Measurements from ENCODE around the gene KLHL29. TPM values are rescaled to one million over a fixed set of nuclear protein-coding genes. Genes with fewer than 3 reads are reported as not detected.

KLHL29 gene
- total and polyA plus RNA-seq, 9 donors: 3.0 to 6.6 (median 3.9) TPM

DNA sequence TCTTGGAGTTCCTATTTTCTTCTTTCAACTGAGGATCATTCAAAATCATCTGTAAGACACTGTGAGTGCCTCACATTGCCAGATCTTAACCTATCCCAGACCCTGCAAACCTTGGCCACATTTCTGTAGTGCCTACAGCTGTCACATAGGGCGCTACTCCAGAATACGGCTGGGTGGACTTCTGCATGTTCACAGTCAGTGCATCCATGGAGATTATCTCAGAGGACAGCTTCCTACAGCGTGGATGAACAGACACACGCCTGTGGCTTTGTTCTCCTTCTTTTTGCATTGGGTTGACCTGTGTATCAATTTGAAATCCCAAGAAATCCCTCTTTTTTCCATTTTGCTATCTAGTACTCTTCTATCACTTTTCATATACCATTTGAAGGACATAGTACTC lies 1.9 kb upstream of the KLHL29 start:
- TF ChIP-seq EP300 (IDR thresholded peaks at IDR 0.05) (no peak), POLR2A (IDR thresholded peaks at IDR 0.05) (no peak)
- TF ChIP-seq, protein P1, sequence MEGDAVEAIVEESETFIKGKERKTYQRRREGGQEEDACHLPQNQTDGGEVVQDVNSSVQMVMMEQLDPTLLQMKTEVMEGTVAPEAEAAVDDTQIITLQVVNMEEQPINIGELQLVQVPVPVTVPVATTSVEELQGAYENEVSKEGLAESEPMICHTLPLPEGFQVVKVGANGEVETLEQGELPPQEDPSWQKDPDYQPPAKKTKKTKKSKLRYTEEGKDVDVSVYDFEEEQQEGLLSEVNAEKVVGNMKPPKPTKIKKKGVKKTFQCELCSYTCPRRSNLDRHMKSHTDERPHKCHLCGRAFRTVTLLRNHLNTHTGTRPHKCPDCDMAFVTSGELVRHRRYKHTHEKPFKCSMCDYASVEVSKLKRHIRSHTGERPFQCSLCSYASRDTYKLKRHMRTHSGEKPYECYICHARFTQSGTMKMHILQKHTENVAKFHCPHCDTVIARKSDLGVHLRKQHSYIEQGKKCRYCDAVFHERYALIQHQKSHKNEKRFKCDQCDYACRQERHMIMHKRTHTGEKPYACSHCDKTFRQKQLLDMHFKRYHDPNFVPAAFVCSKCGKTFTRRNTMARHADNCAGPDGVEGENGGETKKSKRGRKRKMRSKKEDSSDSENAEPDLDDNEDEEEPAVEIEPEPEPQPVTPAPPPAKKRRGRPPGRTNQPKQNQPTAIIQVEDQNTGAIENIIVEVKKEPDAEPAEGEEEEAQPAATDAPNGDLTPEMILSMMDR (IDR thresholded peaks at IDR 0.05): no peak
- Histone ChIP-seq H3K4me1 (ENCODE audit: insufficient read depth) (no peaks in the 10 kb centered on the region), H3K27ac (no peak overlapping the region), H3K36me3 (no peaks in the 10 kb centered on the region), H3K4me3 (no peak overlapping the region), H3K27me3 (no peaks in the 10 kb centered on the region), H3K9me3 (no peaks in the 10 kb centered on the region)
- 89 to 91% (median 90%) methylated on average over 4 of the region's 4 CpGs for WGBS, 3 donors
- no peak for DNase-seq
- intact Hi-C loops (cut with DNase I): no loop called here

DNA sequence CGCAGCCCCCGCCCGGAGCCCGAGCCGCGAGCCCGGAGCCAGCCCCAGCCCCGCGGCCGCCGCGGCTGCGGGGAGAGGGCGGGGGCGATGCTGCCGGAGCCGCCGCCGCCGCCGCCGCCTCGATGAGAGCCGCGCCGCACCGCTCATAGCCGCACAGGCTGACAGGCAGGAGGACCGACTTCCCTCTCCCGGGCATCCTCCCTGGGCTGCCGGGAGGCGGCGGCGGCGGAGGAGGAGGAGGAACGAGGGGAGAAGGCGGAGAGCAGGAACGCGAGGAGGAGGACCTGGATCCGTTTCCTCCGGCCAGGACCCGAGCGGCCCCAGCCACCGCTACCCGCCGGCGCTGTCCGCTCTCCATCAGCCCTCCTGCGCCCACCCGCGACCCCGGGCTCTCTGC lies 370 bp downstream of the KLHL29 start:
- H3K27me3 ChIP-seq: no peaks in the 10 kb centered on the region
- peak overlapping the region; percentile 64 for H3K4me3 ChIP-seq
- intact Hi-C loops (cut with DNase I): no loop called here
- peak overlapping the region in 1 of 2 donors; percentile 32 for H3K27ac ChIP-seq
- no peaks in the 10 kb centered on the region for H3K36me3 ChIP-seq
- H3K4me1 ChIP-seq (ENCODE audit: insufficient read depth): no peaks in the 10 kb centered on the region
- WGBS, 3 donors: 0 to 3% (median 1%) methylated on average over 6 to 52 of the region's 52 CpGs
- DNase-seq: peak in 4 of 5 donors; percentile 26 to 53 (median 36)
- no peaks in the 10 kb centered on the region for H3K9me3 ChIP-seq
- TF ChIP-seq, protein P1 (IDR thresholded peaks at IDR 0.05): no peak
- TF ChIP-seq EP300 (IDR thresholded peaks at IDR 0.05): no peak

DNA sequence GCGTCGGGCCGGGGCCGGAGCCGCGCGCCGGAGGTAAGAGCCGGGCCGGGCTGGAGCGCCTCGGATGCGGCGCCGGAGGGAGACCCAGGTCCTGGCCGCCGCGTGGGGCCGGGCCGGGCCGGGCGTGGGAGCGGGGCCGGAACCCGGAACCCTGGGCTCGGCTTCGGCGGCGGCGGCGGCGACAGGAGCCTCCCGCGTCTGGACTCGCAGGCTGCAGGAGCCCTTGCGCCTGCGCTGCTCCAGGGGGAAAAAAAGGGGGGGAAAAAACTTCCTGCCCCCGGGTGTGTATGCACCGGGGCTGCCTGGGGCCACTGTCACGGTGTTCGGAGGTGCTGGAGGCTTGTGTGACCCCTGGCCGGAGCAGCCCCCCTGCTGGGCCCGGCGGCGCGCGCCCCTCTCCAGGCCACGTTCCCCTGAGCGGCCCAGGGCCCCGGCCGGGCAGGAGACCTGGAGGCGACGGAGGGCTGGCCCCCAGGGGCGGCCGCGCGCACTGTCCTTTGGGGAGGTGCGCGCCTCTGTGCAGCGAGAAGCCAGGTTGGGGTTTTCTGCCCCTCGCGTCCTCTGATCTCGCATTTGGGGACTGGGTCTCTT lies 864 bp downstream of the KLHL29 start:
- intact Hi-C loops (cut with DNase I): no loop called here
- H3K36me3 ChIP-seq: no peaks in the 10 kb centered on the region
- H3K4me3 ChIP-seq: peak overlapping the region; percentile 64
- no peak for TF ChIP-seq EP300 (IDR thresholded peaks at IDR 0.05)
- no peak for TF ChIP-seq POLR2A (IDR thresholded peaks at IDR 0.05)
- TF ChIP-seq, protein P1 (IDR thresholded peaks at IDR 0.05): no peak
- H3K27me3 ChIP-seq: no peaks in the 10 kb centered on the region
- H3K27ac ChIP-seq: peak overlapping the region in 1 of 2 donors; percentile 32
- no peaks in the 10 kb centered on the region for H3K4me1 ChIP-seq (ENCODE audit: insufficient read depth)
- peak; percentile 19 to 46 (median 39) for DNase-seq
- WGBS, 3 donors: 0 to 1% (median 0%) methylated on average over 46 to 63 of the region's 63 CpGs
- H3K9me3 ChIP-seq: no peaks in the 10 kb centered on the region

DNA sequence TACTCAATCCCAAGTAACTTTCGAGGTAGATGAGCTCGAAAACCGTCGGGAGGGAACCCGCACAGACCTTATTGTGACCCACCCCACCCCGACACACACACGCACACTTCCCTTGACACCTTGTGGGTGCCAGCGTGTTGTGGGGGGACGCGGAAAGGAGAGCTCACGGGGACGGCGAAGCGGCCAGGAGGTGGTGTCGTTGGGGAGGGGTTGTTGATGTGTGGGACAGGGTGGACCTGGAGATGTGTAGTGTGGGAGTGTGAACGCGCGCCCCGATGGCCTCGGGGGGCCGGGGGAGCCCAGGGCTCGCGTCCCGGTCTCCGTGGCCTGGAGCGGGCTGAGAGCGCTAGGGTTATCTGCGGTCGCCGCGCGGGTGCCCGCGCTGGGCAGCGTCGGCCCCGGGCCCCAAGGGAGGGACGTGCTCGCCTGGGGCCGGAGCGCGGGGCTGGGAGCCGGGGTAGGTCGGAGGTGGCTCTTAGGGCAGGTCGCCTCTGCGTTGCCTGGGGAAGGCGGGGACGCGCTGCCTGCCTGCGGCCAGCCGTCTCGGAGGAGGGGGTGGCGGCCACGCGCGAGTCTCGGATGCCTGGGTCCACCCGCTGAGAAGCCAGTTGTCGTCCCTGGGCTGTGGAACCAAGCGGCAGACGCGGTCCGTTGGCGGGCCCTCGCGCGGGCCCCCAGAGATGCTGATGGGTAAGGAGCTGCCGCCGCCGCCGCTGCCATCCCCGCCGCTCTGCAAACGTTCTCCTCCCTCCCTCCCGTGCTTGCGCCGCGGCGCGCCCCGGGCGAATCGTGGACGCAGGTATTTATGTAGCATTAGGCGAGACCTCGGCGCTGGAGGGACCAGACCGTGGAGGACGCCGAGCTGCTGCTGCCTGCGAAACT lies 1.6 kb downstream of the KLHL29 start:
- WGBS, 3 donors: 0 to 1% (median 1%) methylated on average over 54 to 91 of the region's 91 CpGs
- peak overlapping the region in 1 of 2 donors; percentile 32 for H3K27ac ChIP-seq
- TF ChIP-seq, protein P1 (IDR thresholded peaks at IDR 0.05): no peak
- TF ChIP-seq EP300 (IDR thresholded peaks at IDR 0.05): no peak
- no peak for TF ChIP-seq POLR2A (IDR thresholded peaks at IDR 0.05)
- H3K36me3 ChIP-seq: no peaks in the 10 kb centered on the region
- intact Hi-C loops (cut with DNase I): no loop called here
- no peaks in the 10 kb centered on the region for H3K9me3 ChIP-seq
- peak overlapping the region; percentile 64 for H3K4me3 ChIP-seq
- no peaks in the 10 kb centered on the region for H3K27me3 ChIP-seq
- DNase-seq: peak in 3 of 5 donors; percentile 18 to 53 (median 40)
- no peaks in the 10 kb centered on the region for H3K4me1 ChIP-seq (ENCODE audit: insufficient read depth)

Data from ovary (tissue), 9 donors.